Stromal cell of bone marrow (primary cell): ENCODE data around the gene PTCD1.
A peak's percentile ranks its signal among the peaks of the same experiment; 100 is the strongest.
"Not testable (repeated sequence)": the region's sequence is repeated elsewhere in the genome, so short reads cannot be mapped to it uniquely, and the experiment has no call there.

Source experiments
- DNase-seq: peaks from one replicate; pipeline ENCODE4 v3.0.0-alpha.2; 2012; ENCODE audit warnings: low read depth

The PTCD1 gene

DNA sequence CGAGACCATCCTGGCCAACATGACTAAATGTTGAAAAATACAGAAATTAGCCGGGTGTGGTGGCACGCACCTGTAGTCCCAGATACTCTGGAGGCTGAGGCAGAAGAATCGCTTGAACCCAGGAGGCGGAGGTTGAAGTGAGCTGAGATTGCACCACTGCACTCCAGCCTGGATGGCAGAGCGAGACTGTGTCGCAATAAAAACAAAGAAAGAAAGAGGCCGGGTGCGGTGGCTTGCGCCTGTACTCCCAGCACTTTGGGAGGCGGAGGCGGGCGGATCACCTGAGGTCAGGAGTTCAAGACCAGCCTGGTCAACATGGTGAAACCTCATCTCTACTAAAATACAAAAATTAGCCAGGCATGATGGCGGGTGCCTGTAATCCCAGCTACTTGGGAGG, 51.4 kb downstream of the PTCD1 start:
- DNase-seq = not testable (repeated sequence)

DNA sequence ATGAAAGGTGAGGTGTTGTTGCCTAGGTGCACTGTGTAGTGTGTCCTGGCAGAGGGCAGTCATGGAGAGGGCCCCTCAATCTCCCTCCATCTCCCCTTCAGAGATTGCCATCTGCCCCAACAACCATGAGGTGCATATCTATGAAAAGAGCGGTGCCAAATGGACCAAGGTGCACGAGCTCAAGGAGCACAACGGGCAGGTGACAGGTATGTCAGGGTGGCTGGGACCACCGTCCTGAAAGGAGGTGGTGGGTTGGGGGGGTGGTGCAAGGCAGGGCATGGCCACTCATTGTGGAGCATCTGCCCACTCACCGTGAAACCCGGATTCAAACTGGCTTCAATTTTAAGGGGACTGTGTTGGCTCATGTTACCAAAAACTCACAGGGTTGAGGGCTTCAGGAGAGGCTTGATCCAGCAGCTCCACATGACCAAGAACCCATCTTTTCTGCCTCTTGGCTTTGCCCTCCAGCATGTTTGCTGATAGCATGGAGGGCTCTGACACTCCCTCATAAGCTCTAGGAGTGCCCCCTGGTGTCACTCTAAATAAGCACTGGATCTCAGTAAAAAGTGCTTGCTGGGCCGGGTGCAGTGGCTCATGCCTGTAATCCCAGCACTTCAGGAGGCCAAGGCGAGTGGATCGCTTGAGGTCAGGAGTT, 51.9 kb downstream of the PTCD1 start:
- DNase-seq = no peak

DNA sequence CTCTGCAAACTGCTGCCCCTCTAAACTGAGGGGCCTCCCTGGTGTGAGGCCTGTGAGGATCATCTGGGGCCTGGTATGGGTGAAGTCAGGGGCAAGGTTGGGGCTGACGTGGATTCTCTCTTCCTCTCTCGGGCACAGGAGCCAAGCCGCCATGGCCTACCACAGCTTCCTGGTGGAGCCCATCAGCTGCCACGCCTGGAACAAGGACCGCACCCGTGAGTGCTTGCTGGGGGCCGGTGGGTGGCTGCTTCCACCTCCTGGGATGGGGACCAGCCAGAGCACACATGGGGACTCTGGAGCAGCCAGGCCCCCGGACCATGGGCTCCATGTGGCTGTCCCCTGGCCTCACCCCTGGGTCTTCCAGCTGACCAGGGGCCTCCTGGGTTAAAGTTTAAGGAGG, 53.0 kb downstream of the PTCD1 start:
- no peak for DNase-seq

GRCh38 chr7:99384523-99384922, 54.1 kb downstream of the PTCD1 start:
- DNase-seq = no peak

GRCh38 chr7:99383791-99384370, 54.7 kb downstream of the PTCD1 start:
- DNase-seq = no peak

DNA sequence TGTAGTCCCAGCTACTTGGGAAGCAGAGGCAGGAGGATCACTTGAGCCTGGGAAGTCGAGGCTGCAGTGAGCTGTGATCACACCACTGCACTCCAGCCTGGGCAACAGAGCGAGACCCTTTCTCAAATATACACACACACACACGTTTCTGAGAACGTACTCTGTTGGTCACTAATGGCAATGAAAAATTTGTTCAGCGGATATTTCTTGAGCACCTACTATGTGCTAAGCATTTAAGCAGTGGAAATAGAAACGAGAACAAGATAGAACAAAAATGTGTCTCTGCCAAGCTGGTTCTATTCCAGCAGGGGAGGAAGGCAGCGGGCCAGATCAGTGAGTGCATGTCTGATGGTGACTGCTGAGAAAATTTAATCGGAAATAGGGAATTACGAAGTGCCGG, 55.4 kb downstream of the PTCD1 start:
- no peak for DNase-seq

- no peak for DNase-seq
These were observed 56.9 kb downstream of the PTCD1 start for GRCh38 chr7:99381664-99382075.

GRCh38 chr7:99380823-99381663, 57.6 kb downstream of the PTCD1 start:
- no peak for DNase-seq

DNA sequence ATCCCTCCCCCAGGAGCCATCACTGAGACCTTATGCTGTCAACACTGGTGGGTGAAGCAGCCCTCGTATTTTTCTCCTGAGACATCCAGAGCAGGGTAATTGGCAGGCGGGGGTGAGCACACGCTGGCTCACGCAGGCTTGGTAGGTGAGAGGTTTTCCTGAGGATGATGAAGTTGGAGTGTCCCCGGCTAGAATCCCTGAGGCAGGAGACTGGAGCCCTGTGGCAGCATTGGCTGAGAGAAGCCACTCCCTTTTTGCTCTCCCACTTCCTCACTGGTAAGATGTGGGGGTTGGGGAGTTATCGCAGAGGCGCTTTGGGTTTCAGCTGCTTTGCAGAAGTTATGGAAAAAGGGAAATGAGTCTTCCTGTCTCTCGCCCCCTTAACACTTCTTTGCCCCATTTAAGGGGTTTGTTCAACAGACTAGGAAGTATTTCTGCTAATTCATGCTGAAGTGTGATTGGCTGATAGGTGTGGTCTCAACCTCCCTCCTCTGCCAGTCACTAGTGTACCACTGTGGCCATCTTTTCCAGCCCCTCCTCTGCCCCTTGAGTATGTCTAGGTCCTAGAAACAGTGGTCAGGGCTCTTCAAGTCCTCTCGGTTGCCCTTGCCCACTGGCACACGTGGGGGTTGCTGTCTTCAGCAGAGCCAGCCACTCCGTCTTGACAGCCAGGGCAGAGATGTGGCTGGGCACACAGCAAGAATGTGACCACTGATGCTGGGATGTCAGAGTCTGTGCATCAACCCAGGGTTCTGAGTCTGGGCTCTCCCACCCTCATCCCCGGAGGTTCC, 58.4 kb downstream of the PTCD1 start:
- no peak for DNase-seq

DNA sequence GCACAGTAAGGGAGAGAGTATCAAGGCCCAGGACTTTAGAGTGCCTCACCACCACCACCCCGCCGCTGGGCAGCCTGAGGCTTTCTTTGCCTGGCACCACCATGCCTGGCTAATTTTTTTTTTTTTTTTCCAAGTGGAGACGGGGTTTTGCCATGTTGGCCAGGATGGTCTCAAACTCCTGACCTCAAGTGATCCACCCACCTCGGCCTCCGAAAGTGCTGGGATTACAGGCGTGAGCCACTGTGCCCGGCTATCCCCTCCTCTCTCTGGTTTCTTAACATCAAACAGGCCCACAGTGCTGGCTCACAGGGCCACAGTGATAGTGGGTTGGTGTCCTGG, 58.9 kb downstream of the PTCD1 start:
- DNase-seq = not testable (repeated sequence)

DNA sequence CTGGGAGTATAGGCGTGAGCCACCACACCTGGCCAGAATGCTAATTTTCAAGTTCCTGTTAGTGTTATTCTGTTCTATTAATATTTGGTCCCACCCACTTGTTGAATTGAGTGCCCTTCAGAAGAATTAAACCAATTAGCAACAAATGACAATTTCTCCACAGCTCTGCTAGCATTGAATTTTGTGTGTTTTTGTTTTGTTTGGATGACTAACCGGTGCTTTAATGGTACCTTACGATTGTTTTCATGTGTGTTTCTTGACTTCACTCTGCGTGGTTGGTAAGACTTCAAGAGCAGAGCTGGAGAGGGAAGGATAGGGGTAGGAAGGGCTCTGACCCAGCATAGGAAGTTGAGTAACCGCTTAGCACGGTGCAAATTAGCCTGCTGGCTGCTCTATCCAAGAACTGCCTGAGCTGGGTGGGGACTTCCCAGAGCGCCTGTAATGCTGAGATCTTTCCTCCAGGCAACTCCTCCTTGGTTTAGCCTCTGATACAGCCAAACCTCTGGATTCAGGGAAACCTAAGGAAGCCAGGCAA, 59.5 kb downstream of the PTCD1 start:
- DNase-seq = peak; percentile 95

- peak; percentile 67 for DNase-seq
These were observed 63.4 kb downstream of the PTCD1 start for GRCh38 chr7:99375070-99375807.

GRCh38 chr7:99374111-99375064, 64.2 kb downstream of the PTCD1 start, which contains the start of gene ARPC1B:
ARPC1B (plus strand) TSS chr7:99374730; CDS start chr7:99385715, 10,985 bp downstream.
- peak; percentile 61 for DNase-seq

DNA sequence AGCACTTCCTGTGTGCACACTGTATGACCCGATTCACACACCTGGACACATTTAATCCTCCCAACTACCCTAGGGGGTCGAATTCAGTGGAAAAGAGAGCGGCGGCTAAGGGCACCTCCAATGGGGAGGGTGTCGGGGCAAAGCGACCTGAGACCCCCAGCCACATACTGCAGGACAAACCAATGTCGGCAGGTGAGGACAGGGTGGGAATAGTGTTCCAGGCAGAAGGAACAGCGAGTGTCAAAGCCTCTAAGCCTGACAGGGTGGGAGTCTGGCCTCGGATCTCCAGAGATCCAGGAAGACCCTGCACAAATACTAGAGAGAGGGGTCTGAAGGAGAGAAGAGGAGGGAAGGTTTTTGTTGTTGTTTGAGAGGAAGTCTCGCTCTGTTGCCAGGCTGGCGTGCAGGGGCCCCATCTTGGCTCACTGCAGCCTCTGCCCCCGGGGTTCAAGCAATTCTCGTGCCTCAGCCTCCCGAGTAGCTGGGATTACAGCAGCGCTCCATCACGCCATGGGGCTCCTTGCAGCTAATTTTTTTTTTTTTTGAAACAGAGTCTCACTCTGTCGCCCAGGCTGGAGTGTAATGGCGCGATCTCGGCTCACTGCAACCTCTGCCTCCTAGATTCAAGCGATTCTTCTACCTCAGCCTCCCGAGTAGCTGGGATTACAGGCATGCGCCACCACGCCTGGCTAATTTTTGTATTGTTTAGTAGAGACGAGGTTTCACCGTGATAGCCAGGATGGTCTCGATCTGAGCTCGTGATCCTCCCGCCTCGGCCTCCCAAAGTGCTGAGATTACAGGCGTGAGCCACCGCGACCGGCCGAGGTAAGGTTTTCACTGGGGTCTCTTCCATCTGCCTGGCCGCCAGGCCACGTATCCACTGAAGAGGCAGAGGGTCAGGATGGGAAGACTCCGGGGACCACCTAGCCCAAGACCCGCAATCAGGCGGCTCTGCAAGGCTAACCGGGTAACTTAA, 65.2 kb downstream of the PTCD1 start:
- DNase-seq = no peak

GRCh38 chr7:99372275-99373090, 66.1 kb downstream of the PTCD1 start:
- no peak for DNase-seq

DNA sequence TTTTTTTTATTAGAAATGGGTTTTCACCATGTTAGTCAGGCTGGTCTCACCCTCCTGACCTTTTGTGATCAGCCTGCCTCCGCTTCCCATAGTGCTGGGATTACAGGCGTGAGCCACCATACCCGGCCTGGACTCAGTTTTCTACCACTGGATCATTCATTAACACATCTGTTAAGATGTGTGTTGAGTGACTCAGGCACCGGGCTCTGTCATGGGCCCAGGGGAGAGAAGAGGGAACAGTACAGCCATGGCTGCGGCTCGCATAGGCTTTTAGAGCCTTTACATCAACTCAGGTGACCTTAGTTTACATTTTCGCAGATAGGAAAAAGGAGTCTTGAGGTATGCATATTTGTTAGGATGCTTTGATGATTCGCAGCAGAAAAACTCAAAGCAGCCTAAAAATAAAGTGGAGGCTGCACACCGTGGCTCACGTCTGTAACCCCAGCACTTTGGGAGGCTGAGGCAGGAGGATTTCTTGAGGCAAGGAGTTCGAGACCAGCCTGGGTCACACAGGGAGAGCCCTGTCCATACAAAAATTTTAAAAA, 67.2 kb downstream of the PTCD1 start:
- DNase-seq = no peak

DNA sequence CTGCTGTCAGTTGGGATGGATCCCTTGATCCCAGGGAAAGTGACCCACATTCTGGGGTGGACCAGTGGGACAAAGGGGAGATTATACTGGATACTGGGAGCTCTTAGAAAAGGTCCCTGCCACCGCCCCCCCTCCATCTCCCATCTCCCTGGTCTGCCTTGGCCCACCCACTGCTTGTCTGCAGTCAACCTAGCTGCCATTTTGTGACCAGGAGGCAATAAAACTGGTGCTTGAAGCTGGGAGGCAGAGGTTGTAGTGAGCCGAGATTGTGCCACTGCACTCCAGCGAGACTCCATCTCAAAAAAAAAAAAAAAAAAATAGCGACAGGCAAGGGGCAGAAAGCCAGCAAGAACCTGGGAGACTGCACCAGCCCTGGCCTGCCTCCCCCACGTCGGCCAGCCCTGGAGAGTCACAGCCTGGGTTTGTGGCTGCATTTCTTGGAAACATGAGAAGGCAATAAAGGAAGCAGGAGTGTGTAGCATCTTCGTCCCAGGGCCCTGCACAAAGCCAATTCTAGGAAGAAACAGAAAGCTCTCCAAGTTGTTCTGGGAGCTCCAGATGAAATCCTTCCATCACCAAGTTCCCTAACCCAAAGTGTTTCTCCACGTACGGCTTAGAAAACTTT, 68.7 kb downstream of the PTCD1 start:
- DNase-seq = no peak
